K562 (cell line): Measurements from ENCODE around the gene SLC12A9. TPM values are rescaled to one million over a fixed set of nuclear protein-coding genes. Genes with fewer than 3 reads are reported as not detected.

ENCODE experiments used
- GABPA ChIP-seq: fragments of 200-800 bp; sonication (Bioruptor generic); conservative IDR thresholded peaks from 2 replicates; pipeline ENCODE4 v1.6.1; 2016; ENCODE audit warnings: low read depth, missing genetic modification characterization, missing compliant biosample characterization
- ZNF318 ChIP-seq, 2 experiments: fragments of 450-650 bp; IDR thresholded peaks; 2 replicates each; pipeline ENCODE4 v1.6.1; 2016; ENCODE audit warnings: mild to moderate bottlenecking in 2 of 2, borderline replicate concordance in 1 of 2, low read depth in 1 of 2, moderate library complexity in 1 of 2
- polyA plus RNA-seq, 8 experiments: library from polyadenylated mRNA; depleted of rRNA in 4 of 8; stranded (reverse) in 5 of 8; unstranded in 3 of 8; fragments of >200 nt; fragmentation: Nextera tagmentation in 2 of 8; fragmentation: Illumina TruSeq in 1 of 8; extraction: Ambion mirVana in 2 of 8; extraction: Trizol in 1 of 8; gene quantifications; 2 replicates each; pipeline versions ENCODE4 v1.2.1 to v1.2.3, GENCODE V29; 2011 to 2014; ENCODE audit warnings: inconsistent platforms in 1 of 8, missing spikeins in 1 of 8
- total RNA-seq, 7 experiments: library from RNA; depleted of rRNA in 6 of 7; stranded (reverse); fragments of >200 nt in 6 of 7; fragmentation: Illumina TruSeq in 2 of 7; extraction: Trizol in 2 of 7; gene quantifications; 2 replicates each; pipeline versions ENCODE4 v1.2.1 to v1.2.3, GENCODE V29; 2011 to 2021; ENCODE audit warnings: low replicate concordance in 1 of 7

Gene SLC12A9
- total and polyA plus RNA-seq, 9 of the 15 experiments (the other 6 are each of a cell fraction or from before 2014, with no cell fraction given), result 0.06 to 20.2 (median 10.7) TPM

- TF ChIP-seq ZNF318 (IDR thresholded peaks at IDR 0.05; ENCODE audit: borderline replicate concordance in 1 of 2, low read depth in 1 of 2), result no peak
- TF ChIP-seq GABPA (tag), result peak; percentile 66
- TF ChIP-seq, all 486 proteins: peak for 29
These were observed 38.4 kb downstream of the SLC12A9 start (continued) for GRCh38 chr7:100890653-100891567.
